8988T (cell line): ENCODE results near the gene HCN2.
A peak's percentile ranks its signal among the peaks of the same experiment; 100 is the strongest.
"Not testable (repeated sequence)": the region's sequence is repeated elsewhere in the genome, so short reads cannot be mapped to it uniquely, and the experiment has no call there.

Source experiments
- DNase-seq: peaks from one replicate; pipeline ENCODE4 v3.0.0; 2011

The HCN2 gene

DNA sequence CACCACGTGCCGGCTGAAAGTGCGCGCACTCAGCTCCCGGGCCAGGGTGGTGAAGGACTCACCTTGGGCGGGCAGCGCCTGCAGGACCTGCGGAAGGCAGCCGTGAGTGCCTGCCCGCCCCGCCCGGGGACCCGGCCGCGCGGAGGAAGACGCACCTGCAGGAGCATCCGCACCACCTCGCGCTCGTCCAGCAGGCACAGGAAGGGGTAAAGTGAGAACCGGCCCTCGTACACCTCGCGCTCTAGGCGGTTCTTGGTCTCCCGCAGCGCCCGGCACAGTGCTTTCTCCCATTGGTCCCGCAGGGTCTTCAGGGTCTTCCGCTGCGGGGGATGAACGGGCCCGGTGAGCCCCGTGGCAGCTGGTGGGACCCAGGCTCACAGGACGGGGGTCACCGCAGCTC lies 33.0 kb downstream of the HCN2 start:
- no peak for DNase-seq

DNA sequence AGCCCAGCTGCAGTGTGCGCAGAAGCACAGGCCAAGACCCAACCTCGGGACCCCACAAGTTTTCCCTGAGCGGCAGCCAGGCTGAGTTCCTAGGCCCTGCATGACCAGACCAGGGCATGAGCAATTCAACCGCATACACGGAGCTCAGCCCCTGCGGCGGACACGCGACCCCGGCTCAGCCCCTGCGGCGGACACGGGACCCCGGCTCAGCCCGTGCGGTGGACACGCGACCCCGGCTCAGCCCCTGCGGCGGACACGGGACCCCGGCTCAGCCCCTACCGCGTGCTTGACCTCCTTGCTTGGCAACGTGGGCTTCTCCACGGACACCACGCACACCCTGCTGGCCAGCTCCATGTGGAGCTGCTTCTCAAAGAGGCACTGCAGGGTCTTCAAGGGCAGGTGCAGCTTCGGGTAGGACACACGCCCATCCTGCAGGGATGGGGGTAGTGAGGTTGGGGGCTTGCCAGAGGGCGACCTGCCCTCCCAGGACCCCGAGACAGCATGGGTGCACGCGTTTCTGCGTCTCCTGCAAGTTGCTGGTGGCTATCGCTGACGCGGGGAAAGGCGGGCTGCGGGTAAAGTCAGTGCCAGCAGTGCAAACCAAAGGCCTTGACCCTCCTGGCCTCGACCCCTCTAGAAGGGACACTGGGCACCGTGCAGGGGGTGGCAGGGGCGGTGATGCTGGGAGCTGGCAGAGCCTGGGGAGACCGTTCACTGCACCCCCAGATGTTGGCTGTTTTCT lies 33.7 kb downstream of the HCN2 start:
- DNase-seq: no peak

DNA sequence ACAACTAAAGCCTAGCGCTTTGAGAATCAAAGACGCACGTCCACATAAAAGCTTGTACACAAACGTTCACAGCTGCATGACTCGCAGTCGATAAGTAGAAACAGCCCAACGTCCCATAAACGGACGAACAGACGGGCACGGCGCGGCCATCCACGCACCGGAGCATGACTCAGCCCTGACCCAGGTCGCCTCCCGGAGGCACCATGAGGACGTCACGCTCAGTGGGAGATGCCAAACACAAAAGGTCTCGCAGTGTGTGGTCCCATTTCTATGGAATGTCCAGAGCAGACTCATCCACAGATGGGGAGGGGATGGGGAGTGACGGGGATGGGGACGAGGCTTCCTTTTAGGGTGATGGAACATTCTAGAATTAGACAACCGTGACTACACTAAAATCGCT lies 34.3 kb downstream of the HCN2 start:
- DNase-seq: no peak

DNA sequence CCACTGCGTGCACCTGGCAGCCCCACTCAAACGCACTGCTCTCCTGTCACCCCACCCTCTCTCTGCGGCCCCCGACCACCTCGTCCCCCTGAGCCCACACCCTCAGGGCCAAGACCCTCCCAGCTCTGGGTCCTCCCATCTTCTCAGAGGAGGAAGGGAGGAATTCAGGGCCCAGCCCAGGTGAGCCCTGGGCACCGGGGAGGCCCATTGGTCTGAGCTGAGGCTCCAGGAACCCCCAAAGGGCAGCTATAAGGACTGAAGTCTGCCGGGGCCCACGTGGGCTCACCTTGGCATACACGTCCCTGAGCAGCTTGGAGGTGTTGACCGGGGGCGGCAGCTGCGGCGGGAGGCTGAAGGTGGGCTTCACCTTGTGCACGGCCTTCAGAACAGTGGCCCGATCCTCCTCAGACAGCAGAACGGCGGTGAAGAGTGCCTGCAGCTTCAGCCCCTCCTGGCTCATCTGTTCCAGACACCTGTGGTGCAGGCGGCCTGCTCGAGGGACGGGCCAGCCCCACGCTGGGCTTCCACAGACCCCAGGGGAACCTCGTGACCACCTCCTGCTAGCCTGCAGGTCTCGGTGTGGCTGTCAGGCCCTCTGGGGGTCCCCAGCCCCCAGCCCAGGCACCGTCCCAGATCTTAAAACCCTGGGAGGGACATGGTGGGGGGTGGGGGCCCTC lies 34.9 kb downstream of the HCN2 start:
- DNase-seq: no peak

DNA sequence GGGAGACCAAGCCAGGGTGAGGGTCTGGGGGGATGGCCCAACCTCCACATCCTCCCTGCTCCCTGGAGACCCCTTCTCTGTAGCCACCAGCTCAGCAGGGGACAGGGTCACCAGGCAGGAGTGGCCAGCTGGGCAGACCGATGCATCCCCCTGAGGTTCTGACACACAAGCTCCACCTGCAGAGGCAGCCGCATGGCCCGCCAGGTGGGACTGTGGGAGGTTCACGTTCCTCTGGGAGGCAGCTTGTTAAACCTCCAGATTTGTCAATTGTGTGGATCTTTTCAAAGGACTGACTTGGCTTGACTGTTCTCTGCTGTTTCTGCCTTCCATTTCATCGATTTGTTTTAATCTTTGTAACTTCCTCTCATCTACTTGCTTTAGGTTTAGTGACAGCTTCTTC lies 35.6 kb downstream of the HCN2 start:
- no peak for DNase-seq

DNA sequence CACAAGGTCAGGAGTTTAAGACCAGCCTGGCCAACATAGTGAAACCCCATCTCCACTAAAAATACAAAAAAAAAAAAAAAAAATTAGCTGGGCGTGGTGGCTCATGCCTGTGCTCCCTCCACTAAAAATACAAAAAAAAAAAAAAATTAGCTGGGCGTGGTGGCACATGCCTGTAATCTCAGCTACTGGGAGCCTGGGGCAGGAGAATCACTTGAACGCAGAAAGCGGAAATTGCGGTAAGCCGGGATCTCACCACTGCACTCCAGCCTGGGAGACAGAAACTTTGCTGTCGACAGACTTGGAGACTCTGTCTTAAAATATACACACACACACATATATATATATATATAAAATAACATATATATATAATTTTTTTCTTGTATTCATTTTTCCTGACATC lies 36.9 kb downstream of the HCN2 start:
- not testable (repeated sequence) for DNase-seq

DNA sequence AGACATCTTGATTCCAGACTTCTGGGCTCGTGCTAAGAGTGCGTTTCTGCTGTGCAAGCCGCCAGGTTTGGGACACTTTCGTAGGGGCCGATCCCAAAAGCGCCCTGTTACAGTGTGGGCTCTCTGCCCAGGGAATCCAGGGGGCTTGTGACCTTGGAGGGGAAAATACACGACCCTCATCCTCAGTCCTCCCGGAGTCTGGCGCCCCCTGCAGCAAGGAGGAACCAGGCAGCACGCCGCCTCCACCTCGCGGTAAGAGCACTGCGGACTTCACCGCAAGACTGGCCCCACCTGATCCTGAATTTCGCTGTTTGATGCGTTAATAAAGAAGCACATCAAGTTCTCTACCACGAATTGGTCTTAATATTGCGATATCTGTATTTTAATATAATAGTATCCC lies 38.5 kb downstream of the HCN2 start:
- no peak for DNase-seq

DNA sequence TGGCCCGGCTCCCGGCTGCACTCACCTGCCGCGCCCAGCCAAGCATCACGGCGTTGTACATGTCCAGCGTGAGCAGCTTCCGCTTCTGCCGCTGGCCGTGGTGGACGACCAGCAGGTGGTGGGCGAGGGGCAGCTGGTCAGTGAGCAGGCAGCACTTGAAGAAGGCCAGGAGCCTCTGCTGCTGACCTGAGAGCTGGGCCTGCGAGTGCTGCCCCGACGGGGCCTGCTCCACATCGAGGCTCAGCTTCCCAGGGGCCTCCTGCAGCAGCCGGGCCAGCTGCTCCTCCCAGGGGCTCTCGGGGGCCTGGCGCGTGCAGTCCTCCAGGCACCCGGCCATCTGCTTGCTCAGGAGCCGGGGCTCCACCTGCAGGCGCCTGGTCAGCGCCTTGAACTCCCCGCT lies 39.8 kb downstream of the HCN2 start:
- not testable (repeated sequence) for DNase-seq

DNA sequence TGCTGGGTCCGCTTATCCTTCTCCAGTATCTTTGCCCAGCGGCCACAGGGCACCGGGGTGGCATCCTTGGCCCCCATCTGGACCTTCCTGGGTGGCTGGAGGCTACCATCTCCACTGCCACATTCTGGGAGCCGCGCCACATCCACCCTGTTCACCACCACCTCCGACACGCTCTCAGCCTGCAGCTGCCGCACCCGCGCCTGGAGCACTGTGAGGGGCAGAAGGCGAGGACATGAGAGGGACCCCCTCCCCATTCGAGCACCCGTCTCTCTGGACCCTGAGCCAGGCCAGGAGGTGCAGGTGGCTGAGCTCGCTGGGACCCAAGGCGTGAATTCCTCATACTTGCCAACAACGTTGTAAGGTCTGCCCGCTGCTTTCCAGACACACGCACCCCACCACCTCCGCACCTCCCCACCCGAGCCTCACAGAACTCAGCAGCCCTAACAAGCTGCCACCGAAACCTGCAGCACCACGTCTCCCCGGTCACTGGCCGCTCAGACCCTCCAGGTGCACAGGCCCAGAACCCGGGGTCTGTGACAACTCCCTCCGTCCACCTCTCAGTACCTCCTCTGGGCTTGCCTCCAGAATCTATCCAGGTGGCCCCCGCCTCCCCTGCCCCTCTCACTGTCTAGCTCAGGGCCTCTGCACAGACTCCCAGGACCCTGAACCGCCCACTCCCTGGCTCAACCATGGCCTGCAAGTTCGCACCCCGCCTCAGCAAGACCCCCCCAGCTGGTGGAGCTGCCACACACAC lies 40.5 kb downstream of the HCN2 start:
- no peak for DNase-seq

DNA sequence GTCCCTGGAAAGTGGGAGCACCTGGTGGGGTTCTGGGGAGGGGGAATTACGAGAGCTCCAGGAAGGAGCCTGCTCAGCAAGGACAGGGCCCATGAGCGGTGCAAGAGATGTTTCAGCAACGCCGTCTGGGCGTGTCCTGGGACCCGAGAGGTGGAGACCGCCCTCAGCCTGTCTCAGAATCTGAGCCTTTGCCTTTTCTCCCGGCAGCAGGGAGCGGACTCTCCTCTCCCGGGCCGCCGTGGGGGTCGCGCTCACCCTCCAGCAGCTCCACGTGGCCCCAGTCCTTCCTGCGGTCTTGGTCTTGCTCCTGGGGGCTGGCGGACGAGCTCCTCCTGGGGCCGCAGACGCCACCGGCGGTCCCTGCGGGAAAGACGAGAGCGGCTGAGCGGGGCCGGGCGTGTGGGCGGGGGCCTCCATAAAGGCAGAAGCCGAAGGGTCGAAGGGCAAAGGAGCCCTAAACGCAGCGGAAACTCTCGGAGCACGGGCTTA lies 42.9 kb downstream of the HCN2 start:
- DNase-seq: peak; percentile 90

DNA sequence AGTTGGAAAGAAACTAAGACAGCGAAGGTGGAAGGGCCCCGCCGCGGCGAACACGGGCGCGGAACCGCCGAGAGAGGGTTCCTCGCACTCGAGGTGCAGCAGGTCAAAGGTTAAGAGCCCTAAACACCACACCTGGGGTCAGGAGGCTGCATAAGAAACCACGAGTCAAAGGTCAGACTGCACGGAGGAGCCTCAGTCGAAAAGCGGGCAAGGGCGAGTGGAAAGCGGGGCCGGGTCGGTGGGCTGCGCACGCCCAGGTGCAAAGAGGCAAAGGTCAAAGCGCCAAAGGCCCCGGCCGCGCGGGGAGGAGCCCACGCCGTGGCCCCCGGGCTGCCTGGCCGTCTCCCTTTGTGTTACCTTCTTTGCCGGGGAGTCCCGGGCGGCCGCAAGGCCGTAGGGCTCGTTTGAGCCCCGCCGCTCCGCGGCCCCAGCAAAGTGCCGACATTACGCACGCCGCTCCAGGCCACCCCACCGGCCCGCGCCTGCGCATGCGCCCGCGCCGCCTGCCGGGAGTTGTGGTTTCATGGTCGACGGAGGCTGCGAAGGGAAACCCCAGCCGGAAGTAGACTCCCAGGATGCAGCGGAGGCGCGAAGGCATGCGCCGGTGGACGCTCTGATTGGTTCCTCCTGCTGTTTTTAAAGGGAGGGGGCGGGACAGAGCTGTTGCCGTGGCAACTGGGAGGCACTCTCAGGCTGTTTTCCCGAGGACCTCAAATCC lies 43.5 kb downstream of the HCN2 start, which contains the start of gene POLRMT:
POLRMT (minus strand) TSS at position 470 of the 718 bp plus-strand sequence; CDS start at position 445, 25 bp downstream.
- DNase-seq: peak; percentile 100

DNA sequence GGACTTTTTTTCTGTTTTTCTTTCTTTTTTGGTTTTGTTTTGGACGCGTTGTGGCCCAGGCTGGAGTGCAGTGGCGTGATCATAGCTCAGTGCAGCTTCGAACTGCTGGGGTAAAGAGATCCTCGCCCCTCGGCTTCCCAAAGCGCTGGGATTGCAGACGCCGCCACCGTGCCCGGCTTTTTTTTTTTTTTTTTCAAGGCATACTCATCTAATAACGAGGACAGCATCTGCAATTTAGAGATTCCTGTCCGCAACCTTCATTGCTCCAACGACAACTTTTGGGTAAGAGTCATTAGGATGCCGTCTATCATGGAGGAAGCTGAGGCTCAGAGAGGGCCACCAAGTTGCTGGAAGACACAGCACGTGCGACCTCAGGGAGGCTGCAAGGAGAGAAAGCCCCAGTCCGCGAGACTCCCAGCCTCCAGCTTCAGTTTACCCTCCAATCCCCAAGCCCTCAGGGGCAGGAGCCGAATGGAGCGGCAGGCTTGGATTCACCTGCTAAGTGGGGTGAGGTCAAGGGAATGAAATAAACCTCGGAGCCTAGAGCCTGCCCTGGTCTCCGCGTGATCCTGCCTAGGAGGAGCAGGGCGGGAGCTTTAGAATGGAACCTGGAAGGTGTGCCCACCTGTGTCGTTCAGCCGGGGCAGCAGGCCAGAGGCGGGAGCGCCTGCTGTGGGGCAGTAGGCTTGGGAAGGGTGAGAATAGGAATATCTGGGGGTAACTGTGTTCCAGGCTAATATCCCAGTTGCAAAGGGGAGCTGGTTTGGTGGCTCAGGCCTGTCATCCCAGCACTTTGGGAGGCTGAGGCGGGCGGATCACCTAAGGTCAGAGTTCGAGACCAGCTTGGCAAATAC lies 44.3 kb downstream of the HCN2 start:
- DNase-seq: no peak

DNA sequence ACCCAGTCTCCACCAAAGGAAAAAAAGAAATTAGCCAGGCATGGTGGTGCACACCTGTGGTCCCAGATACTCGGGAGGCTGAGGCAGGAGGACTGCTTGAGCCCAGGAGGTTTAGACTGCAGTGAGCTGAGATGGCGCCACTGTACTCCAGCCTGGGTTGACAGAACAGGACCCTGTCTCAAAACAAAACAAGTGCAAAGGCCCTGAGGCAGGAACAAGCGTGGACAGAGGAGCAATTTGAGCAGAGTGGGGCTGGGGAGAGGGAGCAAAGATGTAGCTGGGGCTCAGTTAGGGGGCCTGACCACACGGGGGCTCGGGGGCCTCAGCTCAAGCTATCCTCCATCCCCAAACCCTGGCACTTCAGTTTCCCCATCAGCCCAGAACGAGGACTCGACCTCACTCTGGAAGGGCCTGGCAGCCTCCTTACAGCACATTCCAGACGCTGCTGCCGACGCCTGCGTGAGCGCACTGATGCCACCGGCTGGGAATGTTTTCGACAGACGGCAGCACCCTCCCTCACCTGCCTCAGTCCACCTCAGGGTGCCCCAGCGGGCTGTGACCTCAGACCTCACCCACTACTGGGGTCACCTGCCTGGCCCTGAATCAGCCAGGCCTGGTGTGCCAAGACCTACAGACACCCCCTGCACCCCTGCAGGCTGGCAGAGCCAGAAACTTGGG lies 45.4 kb downstream of the HCN2 start:
- no peak for DNase-seq

DNA sequence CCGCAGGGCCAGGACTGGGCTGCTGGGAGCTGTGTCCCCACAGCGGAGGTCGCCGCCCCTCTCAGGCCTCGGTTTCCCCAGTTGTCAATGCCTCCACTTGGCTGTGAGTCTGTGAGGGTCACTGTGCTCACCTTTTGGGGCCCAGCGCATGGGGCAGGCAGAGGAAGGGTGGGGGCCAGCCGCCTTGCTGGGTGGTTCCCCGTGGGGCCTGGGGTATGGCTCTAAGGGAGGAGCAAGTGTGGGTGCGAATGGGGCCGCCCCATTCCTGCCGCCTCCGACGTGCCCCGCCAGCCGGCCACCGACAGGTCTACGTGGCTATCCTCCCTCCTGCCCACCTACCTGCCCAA lies 49.2 kb downstream of the HCN2 start:
- no peak for DNase-seq

DNA sequence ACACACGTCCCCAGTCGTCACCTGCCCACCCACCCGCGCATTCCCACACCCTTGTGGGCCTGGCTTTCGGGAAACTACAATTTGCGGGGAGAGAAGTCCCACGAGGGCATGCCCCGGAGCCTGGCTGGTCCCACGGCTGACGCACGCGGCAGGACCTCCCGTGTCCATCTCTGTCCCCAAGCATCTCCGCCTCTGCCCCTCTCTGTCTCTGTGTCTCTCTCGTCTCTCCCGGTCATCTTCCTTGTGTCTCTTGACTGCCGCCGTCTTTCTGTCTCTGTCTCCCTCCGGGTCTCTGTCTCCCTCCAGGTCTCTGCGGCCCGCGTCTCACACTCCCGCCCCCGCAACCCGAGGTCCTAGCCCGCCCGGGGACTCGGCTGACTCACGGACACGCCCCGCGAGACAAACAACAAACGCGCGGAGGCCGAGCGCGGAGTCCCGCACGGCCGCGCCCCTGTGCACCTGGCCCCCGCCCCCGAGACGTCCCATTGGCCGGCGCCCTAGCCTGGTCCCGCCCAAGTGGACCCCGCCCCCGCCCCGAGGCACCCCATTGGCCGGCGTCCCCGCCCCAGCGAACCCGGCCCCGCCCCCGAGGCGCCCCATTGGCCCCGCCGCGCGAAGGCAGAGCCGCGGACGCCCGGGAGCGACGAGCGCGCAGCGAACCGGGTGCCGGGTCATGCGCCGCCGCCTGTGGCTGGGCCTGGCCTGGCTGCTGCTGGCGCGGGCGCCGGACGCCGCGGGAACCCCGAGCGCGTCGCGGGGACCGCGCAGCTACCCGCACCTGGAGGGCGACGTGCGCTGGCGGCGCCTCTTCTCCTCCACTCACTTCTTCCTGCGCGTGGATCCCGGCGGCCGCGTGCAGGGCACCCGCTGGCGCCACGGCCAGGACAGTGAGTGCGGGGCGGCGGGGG lies 49.8 kb downstream of the HCN2 start, which contains the start of gene FGF22:
FGF22 (plus strand) TSS at position 627 of the 908 bp plus-strand sequence; CDS start at position 674, 47 bp downstream.
- peak; percentile 96 for DNase-seq

DNA sequence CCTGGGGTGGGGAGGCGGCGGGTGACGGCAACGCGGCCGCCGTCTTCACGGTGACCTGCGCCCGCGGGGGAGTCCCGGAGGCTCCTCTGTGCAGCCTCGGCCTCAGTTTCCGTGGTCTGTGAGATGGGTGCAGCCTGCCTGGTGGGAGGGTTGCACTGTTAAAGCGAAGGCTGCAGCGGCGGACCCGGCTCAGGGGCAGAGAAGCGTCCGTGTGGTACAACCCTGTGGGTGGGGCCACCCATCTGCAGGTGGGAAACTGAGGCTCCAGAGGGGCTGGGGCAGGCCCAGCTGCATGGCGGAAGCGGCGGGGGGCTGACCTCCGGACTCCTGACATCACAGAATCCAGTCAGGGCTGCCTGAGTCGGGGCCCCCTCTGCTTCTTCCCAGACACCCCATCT lies 50.5 kb downstream of the HCN2 start:
- no peak for DNase-seq

DNA sequence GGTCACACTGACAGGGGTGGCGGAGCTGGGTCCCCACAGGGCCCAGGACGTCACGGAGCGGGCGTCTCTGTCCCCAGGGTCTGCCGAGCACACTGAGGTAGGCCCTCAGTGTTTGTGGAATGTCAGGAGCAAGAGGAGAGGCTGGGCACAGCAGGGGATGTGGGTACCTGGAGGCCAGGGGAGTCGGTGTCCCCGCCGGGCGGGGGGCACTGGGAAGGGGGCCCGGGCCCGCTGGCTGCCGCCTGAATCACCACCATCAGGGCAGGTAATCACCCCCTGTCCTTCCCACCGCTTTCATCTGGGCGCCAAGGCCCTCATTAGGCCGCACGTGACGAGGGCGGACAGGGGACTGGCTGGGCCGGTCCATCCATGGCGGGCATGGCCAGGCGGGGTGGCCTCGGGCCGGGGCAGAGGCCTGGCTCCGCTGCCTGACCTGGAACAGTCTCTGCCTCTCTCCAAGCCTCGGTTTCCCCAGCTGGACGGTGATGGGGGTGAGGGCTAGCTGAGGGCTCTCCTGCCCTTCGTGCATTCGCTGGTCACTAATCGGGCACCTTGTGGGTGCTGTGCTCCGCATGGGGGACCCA lies 51.0 kb downstream of the HCN2 start:
- DNase-seq: no peak

DNA sequence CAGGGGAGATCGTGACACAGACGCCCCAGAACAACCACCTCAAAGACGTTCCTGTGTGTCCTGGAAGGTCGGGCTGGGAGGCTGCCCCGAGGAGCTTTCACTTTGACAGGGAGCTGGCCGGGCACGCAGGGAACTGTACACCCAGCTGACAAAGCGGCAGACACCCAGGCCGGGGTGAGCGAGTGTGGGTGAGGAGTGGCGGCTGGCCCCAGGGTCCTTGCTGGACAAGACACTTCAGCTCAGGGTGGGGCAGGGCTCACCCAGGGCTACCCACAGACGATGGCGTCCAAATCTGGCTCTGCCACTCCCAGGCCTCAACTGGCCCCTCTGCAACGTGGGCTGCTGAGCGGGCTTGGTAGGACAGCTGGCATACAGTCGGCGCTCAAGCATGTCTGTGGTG lies 52.0 kb downstream of the HCN2 start:
- DNase-seq: no peak

DNA sequence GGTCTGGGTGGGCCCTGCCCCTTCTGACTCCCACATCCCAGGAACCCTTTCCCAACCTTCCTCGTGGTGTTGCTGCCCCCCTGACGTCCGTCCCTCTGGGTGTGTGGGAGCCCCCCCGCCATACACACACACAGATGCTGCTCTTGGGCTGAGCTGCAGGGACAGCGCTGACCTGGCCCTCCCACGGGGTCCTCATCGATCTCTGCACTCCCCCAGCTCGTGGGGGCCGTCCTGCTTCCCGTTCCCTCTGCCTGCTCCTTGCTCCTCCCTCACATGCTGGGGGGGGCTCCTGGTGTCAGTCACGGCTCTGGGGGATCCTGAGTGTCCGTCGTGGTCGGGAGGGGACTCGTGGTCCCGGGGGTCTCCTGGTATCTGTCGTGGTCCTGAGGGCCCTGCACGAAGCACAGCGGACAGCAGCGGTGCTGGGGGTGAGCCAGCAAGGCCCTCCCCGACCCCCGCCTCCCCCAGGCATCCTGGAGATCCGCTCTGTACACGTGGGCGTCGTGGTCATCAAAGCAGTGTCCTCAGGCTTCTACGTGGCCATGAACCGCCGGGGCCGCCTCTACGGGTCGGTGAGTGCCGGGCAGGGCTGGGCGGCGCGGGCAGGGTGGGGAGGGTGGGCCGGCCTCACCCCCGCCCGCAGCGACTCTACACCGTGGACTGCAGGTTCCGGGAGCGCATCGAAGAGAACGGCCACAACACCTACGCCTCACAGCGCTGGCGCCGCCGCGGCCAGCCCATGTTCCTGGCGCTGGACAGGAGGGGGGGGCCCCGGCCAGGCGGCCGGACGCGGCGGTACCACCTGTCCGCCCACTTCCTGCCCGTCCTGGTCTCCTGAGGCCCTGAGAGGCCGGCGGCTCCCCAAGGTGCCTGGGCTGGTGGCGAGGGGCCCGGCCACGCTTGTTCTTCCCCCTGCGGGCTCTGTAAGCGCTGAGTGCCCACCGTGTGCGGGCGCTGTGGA lies 53.4 kb downstream of the HCN2 start:
- DNase-seq: no peak
